Fibroblast of villous mesenchyme (primary cell): Measurements from ENCODE around the gene URB1. TPM values are rescaled to one million over a fixed set of nuclear protein-coding genes. Genes with fewer than 3 reads are reported as not detected.

Experiments used
- DNase-seq: peaks from one replicate; pipeline ENCODE4 v3.0.0-alpha.2; 2010; ENCODE audit warnings: low read depth
- H3K4me3 ChIP-seq: 2 replicates; pipeline ENCODE4 v1.5.1; 2011; ENCODE audit warnings: low read depth, mild to moderate bottlenecking, low read length
- CTCF ChIP-seq: IDR thresholded peaks from 2 replicates; pipeline ENCODE4 v1.5.1; 2012; ENCODE audit warnings: low read depth, mild to moderate bottlenecking, low read length; ENCODE audit not compliant: insufficient read depth
- total RNA-seq: library from RNA; depleted of rRNA; stranded (reverse); fragments of >200 nt; gene quantifications from 2 replicates; pipeline ENCODE4 v1.2.3, GENCODE V29; 2012

Gene URB1
- total RNA-seq, 1 donor = 37.1 TPM

- DNase-seq = no peak
- H3K4me3 ChIP-seq = no peak overlapping the region
- no peak for TF ChIP-seq CTCF
Measured at GRCh38 chr21:32426066-32426465, 33.3 kb upstream of the URB1 start.

GRCh38 chr21:32425628-32426027 is 32.8 kb upstream of the URB1 start:
- DNase-seq = no peak
- no peak overlapping the region for H3K4me3 ChIP-seq
- TF ChIP-seq CTCF = no peak

GRCh38 chr21:32424674-32425073 is 31.9 kb upstream of the URB1 start:
- no peak for TF ChIP-seq CTCF
- no peak overlapping the region for H3K4me3 ChIP-seq
- no peak for DNase-seq

- TF ChIP-seq CTCF = no peak
- no peak for DNase-seq
- no peak overlapping the region for H3K4me3 ChIP-seq
Measured at GRCh38 chr21:32424191-32424535, 31.4 kb upstream of the URB1 start.

GRCh38 chr21:32423320-32424190 is 30.7 kb upstream of the URB1 start:
- no peak overlapping the region for H3K4me3 ChIP-seq
- DNase-seq = peak; percentile 77
- TF ChIP-seq CTCF = no peak

- DNase-seq = no peak
- no peak overlapping the region for H3K4me3 ChIP-seq
- no peak for TF ChIP-seq CTCF
Measured at GRCh38 chr21:32422064-32422463, 29.3 kb upstream of the URB1 start.

GRCh38 chr21:32418146-32418545 is 25.3 kb upstream of the URB1 start:
- H3K4me3 ChIP-seq = no peak overlapping the region
- TF ChIP-seq CTCF = no peak
- no peak for DNase-seq
